SH-SY5Y (cell line): ENCODE results near the gene PCNA.

Source experiments
- GATA2 ChIP-seq: IDR thresholded peaks from 2 replicates; pipeline ENCODE4 v1.6.1; 2011; ENCODE audit warnings: mild to moderate bottlenecking, low read depth, low read length
- GATA3 ChIP-seq: IDR thresholded peaks from 2 replicates; pipeline ENCODE4 v1.6.1; 2011; ENCODE audit warnings: low read depth, mild to moderate bottlenecking, low read length, moderate library complexity

GRCh38 chr20:5153612-5154542 lies 34.1 kb upstream of the PCNA start:
- no peak for TF ChIP-seq GATA2
- TF ChIP-seq GATA3: no peak
